ENCODE measurements around the gene FBXL7.

GRCh38 chr5:15606197-15606596 is 106.2 kb downstream of the FBXL7 start:
- TF ChIP-seq CTCF (IDR thresholded peaks at IDR 0.05; ENCODE audit: borderline replicate concordance, extremely low read depth, low read length, poor library complexity, severe bottlenecking) (no peak), EZH2 (IDR thresholded peaks at IDR 0.05; ENCODE audit: borderline replicate concordance, low read depth, low read length, severe bottlenecking) (no peak)

All from DND-41 (cell line).